K562 (cell line): Measurements from ENCODE around the gene RIT1. TPM values are rescaled to one million over a fixed set of nuclear protein-coding genes. Genes with fewer than 3 reads are reported as not detected.

ENCODE experiments used
- ATAC-seq: fragments of 200-7000 bp; cut with Tn5 transposase; 3 replicates; pipeline ENCODE4 v1.9.1; 2020; ENCODE audit warnings: moderate library complexity
- BruUV-seq: library from RNA; stranded (reverse); fragments of 400-500 nt; replicated peaks from 2 replicates; lab custom pipeline; 2021; lab: Mats Ljungman, UMichigan
- CTCF ChIA-PET: fragments of 300-600 bp; formaldehyde crosslinking; extraction: SDS; loops from one replicate; lab custom pipeline; 2021; ENCODE audit warnings: low intra/inter-chr PET ratio; lab: Yijun Ruan, JAX
- POLR2A ChIA-PET: fragments of 300-600, 350-650 bp; sonication (Branson Sonifier 250); formaldehyde crosslinking; extraction: SDS; loops from one replicate; lab custom pipeline; 2021; ENCODE audit warnings: antibody characterized with exemption, inconsistent platforms; lab: Yijun Ruan, JAX
- DNase-seq, 4 experiments: peaks; one replicate each; pipeline versions ENCODE4 v3.0.0 to v3.0.0-alpha.2; 2011 to 2018; ENCODE audit warnings: low spot score in 3 of 4, mixed read lengths in 3 of 4; ENCODE audit errors: extremely low read depth in 1 of 4
- FAIRE-seq: peaks from 2 replicates; lab custom pipeline; 2011; peaks lifted over from hg19 to GRCh38; lab: Jason Lieb, UNC
- H2AFZ ChIP-seq: 2 replicates; pipeline ENCODE4 v1.6.0; 2011; ENCODE audit warnings: low read depth, low read length, control low read depth, inconsistent platforms
- H3K27ac ChIP-seq: fragments of 200-600 bp; 3 replicates; pipeline ENCODE4 v1.8.0; 2011; ENCODE audit warnings: low read depth, mild to moderate bottlenecking, control low read depth, inconsistent platforms, low read length, moderate library complexity, mixed read lengths; ENCODE audit errors: extremely low read depth
- H3K27me3 ChIP-seq, 2 experiments: fragments of 300-600 bp in 1 of 2; 2 replicates in 1 of 2; 3 replicates in 1 of 2; pipeline versions ENCODE4 v1.6.0 to v1.8.0; 2011; ENCODE audit warnings: inconsistent platforms in 2 of 2, low read length in 2 of 2, mild to moderate bottlenecking in 1 of 2, mixed read lengths in 1 of 2, moderate library complexity in 1 of 2; ENCODE audit not compliant: control insufficient read depth in 2 of 2, insufficient read depth in 2 of 2
- H3K36me3 ChIP-seq: fragments of 300-600 bp; 3 replicates; pipeline ENCODE4 v1.8.0; 2011; ENCODE audit warnings: mild to moderate bottlenecking, low read length, inconsistent platforms; ENCODE audit not compliant: control insufficient read depth, insufficient read depth
- H3K4me1 ChIP-seq, 2 experiments: fragments of 200-600 bp in 1 of 2; replicated peaks in 1 of 2; 2 replicates in 1 of 2; 3 replicates in 1 of 2; pipeline versions ENCODE4 v1.5.1 to v1.8.0; 2011; ENCODE audit warnings: inconsistent platforms in 2 of 2, low read length in 2 of 2, mild to moderate bottlenecking in 1 of 2, mixed read lengths in 1 of 2, moderate library complexity in 1 of 2; ENCODE audit not compliant: control insufficient read depth in 2 of 2, insufficient read depth in 2 of 2
- H3K4me2 ChIP-seq: 2 replicates; pipeline ENCODE4 v1.6.1; 2011; ENCODE audit warnings: low read length, control low read depth, inconsistent platforms, mixed read lengths; ENCODE audit not compliant: insufficient read depth
- H3K4me3 ChIP-seq: fragments of 200-600 bp; sonication (generic), shearing (Covaris generic); 2 replicates; pipeline ENCODE4 v1.5.1; 2016; ENCODE audit warnings: control low read depth, inconsistent platforms
- H3K79me2 ChIP-seq: fragments of 200-600 bp; 3 replicates; pipeline ENCODE4 v1.8.0; 2011; ENCODE audit warnings: low read length, inconsistent platforms; ENCODE audit not compliant: control insufficient read depth, insufficient read depth
- H3K9ac ChIP-seq, 2 experiments: 2 replicates each; pipeline versions ENCODE4 v1.6.0 to v1.6.1; 2011; ENCODE audit warnings: low read depth in 2 of 2, low read length in 2 of 2, control low read depth in 1 of 2, inconsistent platforms in 1 of 2, mild to moderate bottlenecking in 1 of 2, mixed read lengths in 1 of 2; ENCODE audit not compliant: insufficient read depth in 1 of 2
- H3K9me1 ChIP-seq: one replicate; pipeline ENCODE4 v1.6.0; 2011; ENCODE audit warnings: inconsistent platforms, mild to moderate bottlenecking, low read length, moderate library complexity; ENCODE audit not compliant: control insufficient read depth, insufficient read depth
- H3K9me3 ChIP-seq: replicated peaks from 2 replicates; pipeline ENCODE4 v1.5.1; 2011; ENCODE audit warnings: low read depth, low read length, inconsistent platforms; ENCODE audit not compliant: control insufficient read depth, insufficient read depth
- H4K20me1 ChIP-seq: replicated peaks from 2 replicates; pipeline ENCODE4 v1.6.1; 2011; ENCODE audit warnings: low read length, inconsistent platforms, mixed read lengths; ENCODE audit not compliant: control insufficient read depth, insufficient read depth
- ATF2 ChIP-seq: sonication (generic); formaldehyde crosslinking; IDR thresholded peaks from 2 replicates; pipeline ENCODE4 v1.8.1; 2022; ENCODE audit warnings: missing genetic modification reagents
- CUX1 ChIP-seq: fragments of 200-800 bp; sonication (Bioruptor generic); IDR thresholded peaks from 2 replicates; pipeline ENCODE4 v1.6.1; 2016; ENCODE audit warnings: missing genetic modification characterization, missing compliant biosample characterization
- HNRNPK ChIP-seq: fragments of 200-400 bp; formaldehyde crosslinking; IDR thresholded peaks from one replicate; pipeline ENCODE4 v1.6.1; 2018; ENCODE audit warnings: mild to moderate bottlenecking, low read depth, low read length; ENCODE audit not compliant: poor library complexity, severe bottlenecking
- JUNB ChIP-seq: fragments of 450-650 bp; formaldehyde crosslinking; conservative IDR thresholded peaks from 2 replicates; pipeline ENCODE4 v1.4.0; 2020; ENCODE audit warnings: mild to moderate bottlenecking
- NEUROD1 ChIP-seq: fragments of 150-350 bp; IDR thresholded peaks from 2 replicates; pipeline ENCODE4 v1.6.1; 2014; ENCODE audit warnings: borderline replicate concordance, low read length, low read depth; ENCODE audit not compliant: partially characterized antibody
- POLR2B ChIP-seq: fragments of 450-650 bp; IDR thresholded peaks from 2 replicates; pipeline ENCODE4 v1.6.1; 2018; ENCODE audit warnings: low read depth; ENCODE audit not compliant: partially characterized antibody
- PPARD ChIP-seq: fragments of 250-450 bp; sonication (Bioruptor Pico); IDR thresholded peaks from 2 replicates; pipeline ENCODE4 v1.8.0; 2022; ENCODE audit warnings: inconsistent platforms, mild to moderate bottlenecking, moderate library complexity
- ZNF639 ChIP-seq, 2 experiments: fragments of 200-800 bp in 1 of 2; sonication (Bioruptor generic) in 1 of 2; sonication (generic) in 1 of 2; formaldehyde crosslinking in 1 of 2; IDR thresholded peaks in 1 of 2; conservative IDR thresholded peaks in 1 of 2; 2 replicates each; pipeline versions ENCODE4 v1.5.0 to v1.6.1; 2016 to 2020; ENCODE audit warnings: missing compliant biosample characterization in 1 of 2, missing genetic modification characterization in 1 of 2, missing genetic modification reagents in 1 of 2
- WGBS: fragments of 100-300 bp; shearing (Covaris generic); methylation state at CpG from one replicate; pipeline ENCODE4 v1.1.6; 2016; ENCODE audit warnings: low coverage, mixed read lengths; ENCODE audit not compliant: insufficient coverage; ENCODE audit errors: missing lambda C conversion rate; 5-methylcytosine and 5-hydroxymethylcytosine counted together
- in situ Hi-C: fragments of 300-500 bp; cut with MboI; formaldehyde crosslinking; loops from 4 replicates; pipeline ENCODE4 v1.15.0; 2018; ENCODE audit warnings: inconsistent platforms, mixed read lengths
- intact Hi-C: fragments of 100-400 bp; cut with micrococcal nuclease; formaldehyde crosslinking; loops from 2 replicates; pipeline ENCODE4 v1.14.2; 2022
- polyA plus RNA-seq, 8 experiments: library from polyadenylated mRNA; depleted of rRNA in 4 of 8; stranded (reverse) in 5 of 8; unstranded in 3 of 8; fragments of >200 nt; fragmentation: Nextera tagmentation in 2 of 8; fragmentation: Illumina TruSeq in 1 of 8; extraction: Ambion mirVana in 2 of 8; extraction: Trizol in 1 of 8; gene quantifications; 2 replicates each; pipeline versions ENCODE4 v1.2.1 to v1.2.3, GENCODE V29; 2011 to 2014; ENCODE audit warnings: inconsistent platforms in 1 of 8, missing spikeins in 1 of 8
- total RNA-seq, 7 experiments: library from RNA; depleted of rRNA in 6 of 7; stranded (reverse); fragments of >200 nt in 6 of 7; fragmentation: Illumina TruSeq in 2 of 7; extraction: Trizol in 2 of 7; gene quantifications; 2 replicates each; pipeline versions ENCODE4 v1.2.1 to v1.2.3, GENCODE V29; 2011 to 2021; ENCODE audit warnings: low replicate concordance in 1 of 7

RIT1 gene
- total and polyA plus RNA-seq, 9 of the 15 experiments (the other 6 are each of a cell fraction or from before 2014, with no cell fraction given): 13.5 to 57.6 (median 22.9) TPM

GRCh38 chr1:155859881-155860871 lies 51.0 kb downstream of the RIT1 start:
- DNase-seq (peak; percentile 81 to 84 (median 82)), FAIRE-seq (no peak), ATAC-seq (peak; percentile 53)
- H2AFZ ChIP-seq: peak overlapping the region; percentile 73
- no TSS peak for BruUV-seq
- intact Hi-C loops (loop anchor here (1.0 to 2.0 kb wide), 2 partner anchors 26 to 73 kb away; no protein-coding TSS in a partner anchor), in situ Hi-C loops (no loop called here)
- H3K36me3 ChIP-seq: peaks cover 4% of the 10 kb centered on the region; the same call in 1 of the 3 replicates
- peaks cover 10 to 14% of the 10 kb centered on the region in 2 experiments; a peak in 4 of 5 replicates for H3K4me1 ChIP-seq
- no peaks in the 10 kb centered on the region; the same call in 1 of the 2 replicates for H4K20me1 ChIP-seq
- H3K9ac ChIP-seq: peak overlapping the region; percentile 63 to 70
- H3K4me2 ChIP-seq: peak overlapping the region; percentile 66
- peak overlapping the region; percentile 30 for H3K4me3 ChIP-seq
- POLR2A ChIA-PET: interaction anchor here (0.7 to 1.7 kb wide), 14 partner anchors 8 to 117 kb away, joined by 3 to 9 read pairs (median 4); no protein-coding TSS in a partner anchor
- H3K9me1 ChIP-seq: no peaks in the 10 kb centered on the region
- CTCF ChIA-PET: no interaction called here
- H3K27ac ChIP-seq: peak overlapping the region; percentile 46; the same call in 2 of the 3 replicates
- WGBS: 5% methylated on average over 20 of the region's 35 CpGs
- H3K27me3 ChIP-seq: no peaks in the 10 kb centered on the region
- no peaks in the 10 kb centered on the region for H3K9me3 ChIP-seq
- peaks cover 22% of the 10 kb centered on the region for H3K79me2 ChIP-seq
- TF ChIP-seq NEUROD1 (peak; percentile 12), ATF2 (CRISPR knock-in tag) (peak; percentile 95), POLR2B (peak; percentile 29), PPARD (no peak), JUNB (peak; percentile 68; the same call in 1 of the 2 replicates), HNRNPK (no peak), ZNF639 (CRISPR knock-in tag; conservative IDR thresholded peaks at IDR 0.05 in 1 of 2, IDR thresholded peaks at IDR 0.05 in 1 of 2) (0 out of 4 replicates have a peak, but pooled peaks of 1 of the 2 experiments have one; percentile 51), CUX1 (CRISPR knock-in tag) (0 out of 2 replicates have a peak, but pooled peaks have one; percentile 22)
